Measurements from ENCODE around the gene APBB1. TPM values are rescaled to one million over a fixed set of nuclear protein-coding genes. Genes with fewer than 3 reads are reported as not detected.

APBB1 gene
- total and polyA plus RNA-seq, 9 of the 15 experiments (the other 6 are each of a cell fraction or from before 2014, with no cell fraction given) = 0.04 to 0.73 (median 0.40) TPM

- no peaks in the 10 kb centered on the region for H3K9me3 ChIP-seq (replicated peaks; ENCODE audit: control insufficient read depth, insufficient read depth, low read depth, low read length)
- ChIA-PET POLR2A (interaction anchor here (0.6 to 1.2 kb wide), 3 partner anchors 35 to 540 kb away, joined by 3 read pairs; no protein-coding TSS in a partner anchor), CTCF (ENCODE audit: low intra/inter-chr PET ratio) (no interaction called here)
- H3K9me1 ChIP-seq (ENCODE audit: control insufficient read depth, insufficient read depth, low read length) = no peaks in the 10 kb centered on the region
- no peaks in the 10 kb centered on the region for H4K20me1 ChIP-seq (replicated peaks; ENCODE audit: control insufficient read depth, insufficient read depth, low read length)
- BruUV-seq (replicated peaks) = no TSS peak
- peaks cover 23 to 38% of the 10 kb centered on the region in 2 experiments; a peak in 4 of 5 replicates for H3K27me3 ChIP-seq (ENCODE audit: control insufficient read depth in 2 of 2, insufficient read depth in 2 of 2, low read length in 2 of 2)
- no peak overlapping the region for H3K27ac ChIP-seq (ENCODE audit: extremely low read depth, low read depth, low read length)
- no peak overlapping the region for H3K9ac ChIP-seq (ENCODE audit: insufficient read depth in 1 of 2, low read depth in 2 of 2, low read length in 2 of 2)
- FAIRE-seq = no peak
- H3K4me1 ChIP-seq (replicated peaks in 1 of 2; ENCODE audit: control insufficient read depth in 2 of 2, insufficient read depth in 2 of 2, low read length in 2 of 2) = no peaks in the 10 kb centered on the region
- intact Hi-C loops (cut with micrococcal nuclease) (no loop called here), in situ Hi-C loops (cut with MboI) (no loop called here)
- no peaks in the 10 kb centered on the region for H3K79me2 ChIP-seq (ENCODE audit: control insufficient read depth, insufficient read depth, low read length)
- no peaks in the 10 kb centered on the region for H3K36me3 ChIP-seq (ENCODE audit: control insufficient read depth, insufficient read depth, low read length)
- no peak for DNase-seq (ENCODE audit: extremely low read depth in 1 of 4, low spot score in 3 of 4)
- H3K4me2 ChIP-seq (ENCODE audit: insufficient read depth, low read length) = no peak overlapping the region
- H2AFZ ChIP-seq (ENCODE audit: low read depth, low read length) = no peak overlapping the region
- no peak overlapping the region for H3K4me3 ChIP-seq
- TF ChIP-seq ZNF655 (CRISPR knock-in tag; IDR thresholded peaks at IDR 0.05) (no peak), RAD51 (IDR thresholded peaks at IDR 0.05; ENCODE audit: borderline replicate concordance, low read depth) (no peak), RBM34 (IDR thresholded peaks at IDR 0.05; ENCODE audit: borderline replicate concordance, insufficient read depth, low read length) (no peak), MITF (IDR thresholded peaks at IDR 0.05) (no peak), ZNF316 (IDR thresholded peaks at IDR 0.05) (no peak), TSC22D4 (tag; IDR thresholded peaks at IDR 0.05) (no peak), HNRNPH1 (optimal IDR thresholded peaks at IDR 0.05; ENCODE audit: low read depth, low read length) (no peak), KDM2B (CRISPR knock-in tag; IDR thresholded peaks at IDR 0.05) (no peak), NFATC3 (IDR thresholded peaks at IDR 0.05) (no peak), PHB2 (IDR thresholded peaks at IDR 0.05; ENCODE audit: low read depth) (no peak), MYNN (IDR thresholded peaks at IDR 0.05) (no peak), MYNN (CRISPR knock-in tag; IDR thresholded peaks at IDR 0.05) (no peak), ZNF589 (CRISPR knock-in tag; IDR thresholded peaks at IDR 0.05; ENCODE audit: low read depth) (no peak), NR4A1 (CRISPR knock-in tag; IDR thresholded peaks at IDR 0.05) (no peak), NR4A1 (tag; IDR thresholded peaks at IDR 0.05) (no peak), ATF2 (CRISPR knock-in tag; IDR thresholded peaks at IDR 0.05) (no peak)
- ATAC-seq = no peak
These were observed 8.6 kb upstream of the APBB1 start for GRCh38 chr11:6427516-6427915.

Measured in K562 (cell line).